ENCODE measurements around the gene FMR1NB. TPM values are rescaled to one million over a fixed set of nuclear protein-coding genes. Genes with fewer than 3 reads are reported as not detected.

FMR1NB gene
- total RNA-seq, 2 donors from 2014 or later: not detected

DNA sequence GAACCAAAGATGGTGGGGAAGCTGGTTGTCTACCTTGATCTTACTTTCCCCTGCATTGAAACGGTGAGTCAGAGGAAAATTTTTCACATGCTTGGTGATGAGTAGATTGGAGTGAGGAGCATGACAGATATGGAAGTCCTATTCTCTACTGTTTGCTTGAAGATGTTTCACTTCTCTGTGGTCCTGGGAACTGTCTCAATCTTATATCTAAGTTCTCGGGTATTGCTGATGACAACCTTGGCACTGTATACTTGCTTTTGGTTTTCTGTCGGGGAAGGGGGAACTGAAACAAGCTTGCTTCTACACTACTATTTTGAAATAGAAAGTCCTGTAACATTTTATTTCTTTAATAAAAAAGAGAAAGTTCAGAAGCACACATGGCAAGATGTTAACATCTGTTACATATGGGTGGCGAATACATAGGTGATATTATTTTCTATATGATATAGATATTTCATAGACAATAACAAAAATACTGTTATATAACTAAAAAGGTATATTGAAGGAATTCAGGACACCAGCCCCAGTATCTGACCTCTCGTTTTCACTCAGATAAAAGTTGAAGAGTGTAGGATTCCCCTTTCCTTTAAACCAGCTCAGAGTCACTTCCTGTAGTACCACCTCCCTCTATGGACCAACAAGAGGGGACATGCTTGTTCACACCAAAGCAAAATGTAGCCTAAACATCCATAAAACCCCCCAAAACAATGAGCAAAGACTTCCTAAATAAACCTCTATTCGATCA, 88.8 kb downstream of the FMR1NB start:
- TF ChIP-seq, protein P1, sequence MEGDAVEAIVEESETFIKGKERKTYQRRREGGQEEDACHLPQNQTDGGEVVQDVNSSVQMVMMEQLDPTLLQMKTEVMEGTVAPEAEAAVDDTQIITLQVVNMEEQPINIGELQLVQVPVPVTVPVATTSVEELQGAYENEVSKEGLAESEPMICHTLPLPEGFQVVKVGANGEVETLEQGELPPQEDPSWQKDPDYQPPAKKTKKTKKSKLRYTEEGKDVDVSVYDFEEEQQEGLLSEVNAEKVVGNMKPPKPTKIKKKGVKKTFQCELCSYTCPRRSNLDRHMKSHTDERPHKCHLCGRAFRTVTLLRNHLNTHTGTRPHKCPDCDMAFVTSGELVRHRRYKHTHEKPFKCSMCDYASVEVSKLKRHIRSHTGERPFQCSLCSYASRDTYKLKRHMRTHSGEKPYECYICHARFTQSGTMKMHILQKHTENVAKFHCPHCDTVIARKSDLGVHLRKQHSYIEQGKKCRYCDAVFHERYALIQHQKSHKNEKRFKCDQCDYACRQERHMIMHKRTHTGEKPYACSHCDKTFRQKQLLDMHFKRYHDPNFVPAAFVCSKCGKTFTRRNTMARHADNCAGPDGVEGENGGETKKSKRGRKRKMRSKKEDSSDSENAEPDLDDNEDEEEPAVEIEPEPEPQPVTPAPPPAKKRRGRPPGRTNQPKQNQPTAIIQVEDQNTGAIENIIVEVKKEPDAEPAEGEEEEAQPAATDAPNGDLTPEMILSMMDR (IDR thresholded peaks at IDR 0.05): no peak
- H3K27me3 ChIP-seq: no peaks in the 10 kb centered on the region
- no peaks in the 10 kb centered on the region for H3K4me1 ChIP-seq
- peaks cover 0 to 14% of the 10 kb centered on the region in 2 donors for H3K9me3 ChIP-seq
- no peak overlapping the region for H3K4me3 ChIP-seq
- no peak for DNase-seq (ENCODE audit: low spot score)
- H3K36me3 ChIP-seq: no peaks in the 10 kb centered on the region
- no peak overlapping the region for H3K27ac ChIP-seq

DNA sequence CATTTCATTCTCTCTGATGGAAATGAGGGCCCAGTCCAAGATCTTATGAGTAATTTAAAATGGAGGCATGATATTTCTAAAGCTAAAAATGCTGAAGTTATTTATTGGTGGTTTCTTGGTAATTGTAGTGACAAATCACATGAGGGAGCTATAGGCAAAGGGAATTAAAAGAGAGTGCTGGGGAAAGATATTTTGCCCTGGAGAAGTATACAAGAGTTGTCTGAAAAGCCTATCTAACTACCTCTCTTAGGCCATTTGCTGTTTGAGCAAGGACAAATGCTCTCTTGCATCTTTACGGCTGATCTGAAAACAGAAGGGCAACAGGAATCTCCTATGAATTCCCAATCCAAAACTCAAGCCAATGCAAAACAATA, 89.4 kb downstream of the FMR1NB start:
- no peaks in the 10 kb centered on the region for H3K36me3 ChIP-seq
- H3K27me3 ChIP-seq: no peaks in the 10 kb centered on the region
- TF ChIP-seq, protein P1 (IDR thresholded peaks at IDR 0.05): no peak
- H3K4me3 ChIP-seq: no peak overlapping the region
- H3K9me3 ChIP-seq: peaks cover 0 to 14% of the 10 kb centered on the region in 2 donors
- H3K27ac ChIP-seq: no peak overlapping the region
- no peaks in the 10 kb centered on the region for H3K4me1 ChIP-seq
- DNase-seq (ENCODE audit: low spot score): no peak

Other genes with a start within 250 kb of the FMR1NB start
- gene FMR1, start 69.4 kb upstream of the FMR1NB start, total RNA-seq: 10 to 100 TPM; 18.1 to 18.3 TPM

All from right atrium auricular region (tissue), 2 donors.